ENCODE data around the gene SNRPF.

- TF ChIP-seq CTCF (IDR thresholded peaks at IDR 0.05): no peak
- no peak for TF ChIP-seq POLR2AphosphoS5 (IDR thresholded peaks at IDR 0.05)
- no peak for TF ChIP-seq POLR2A (IDR thresholded peaks at IDR 0.05)
Observed at GRCh38 chr12:95882873-95883272, 24.1 kb downstream of the SNRPF start.
